Activated CD4-positive, alpha-beta T cell treated with anti-CD3 and anti-CD28 coated beads for 4 hours (primary cell): ENCODE data around the gene RNLS.

ENCODE experiments used
- DNase-seq, 2 donors: peaks; one replicate each; pipeline ENCODE4 v3.0.0-alpha.2; 2020

The RNLS gene

DNA sequence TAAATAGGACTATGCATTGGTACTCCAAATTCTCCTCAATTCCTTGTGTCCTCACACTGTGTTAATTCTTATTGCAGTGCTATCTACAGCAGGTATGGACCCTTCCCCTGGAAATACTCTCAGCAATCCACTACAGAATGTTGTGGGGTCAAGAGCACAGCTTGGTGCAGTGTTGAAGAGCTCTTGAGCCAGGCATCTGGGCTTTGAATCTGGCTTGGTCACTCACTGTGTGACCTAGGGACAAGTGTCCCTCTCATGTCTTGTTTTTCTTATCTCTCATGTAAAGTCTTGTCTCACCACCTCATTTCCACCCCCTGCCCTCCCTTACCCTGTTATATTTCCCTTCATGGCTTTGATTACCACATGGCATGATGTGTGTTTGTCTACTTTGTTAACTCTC is 159.4 kb downstream of the RNLS start:
- DNase-seq: no peak

- no peak for DNase-seq
Measured at GRCh38 chr10:88421590-88421989, 161.5 kb downstream of the RNLS start.

GRCh38 chr10:88418871-88419270 is 164.2 kb downstream of the RNLS start:
- DNase-seq: no peak

- DNase-seq: no peak
Measured at GRCh38 chr10:88417387-88418030, 165.6 kb downstream of the RNLS start.

DNA sequence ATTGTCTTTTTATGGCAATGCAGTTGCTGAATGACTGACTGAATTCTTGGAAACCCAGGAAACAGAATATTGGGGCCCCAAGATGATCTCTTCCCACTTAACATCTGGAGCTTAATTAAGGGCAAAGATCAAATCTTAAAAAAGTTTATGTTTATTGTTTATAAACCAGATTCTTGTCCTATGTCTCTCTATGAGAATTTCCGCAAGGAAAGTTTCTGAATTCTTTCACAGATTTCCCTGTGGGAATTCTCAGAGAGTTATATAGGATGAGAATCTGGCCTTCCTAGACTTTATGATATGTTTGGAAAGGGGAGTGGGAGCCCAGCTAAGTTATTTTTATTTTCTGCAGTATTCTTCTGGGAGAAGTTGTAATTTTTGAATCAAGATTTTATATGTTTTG is 166.3 kb downstream of the RNLS start:
- no peak for DNase-seq

DNA sequence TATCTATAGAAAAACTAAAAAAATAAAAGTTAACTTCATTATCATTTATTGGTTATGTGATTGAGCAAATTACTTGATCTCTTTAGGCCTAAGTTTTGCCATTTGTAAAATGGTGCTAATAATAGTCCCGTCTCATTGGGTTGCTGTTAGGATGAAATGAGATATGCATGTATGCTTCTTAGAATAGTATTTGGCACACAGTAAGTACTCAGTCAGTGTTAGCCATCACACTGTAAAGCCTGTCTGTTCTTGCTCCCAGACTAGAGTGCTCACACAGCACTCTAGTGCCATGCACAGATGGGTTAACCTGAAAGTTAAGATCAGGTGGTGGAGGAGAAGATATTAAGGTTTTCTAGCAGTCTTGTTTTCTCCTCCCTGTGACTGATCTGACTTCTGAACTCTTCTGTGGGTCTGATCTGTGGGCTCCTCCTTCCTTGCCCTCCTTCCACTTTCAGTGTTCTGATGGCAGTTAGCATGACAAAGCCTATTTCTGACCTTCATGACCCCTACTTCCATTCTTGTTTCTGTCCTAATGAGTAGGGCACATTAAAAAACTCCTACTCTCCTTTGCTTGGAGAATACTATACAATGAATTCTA is 167.5 kb downstream of the RNLS start:
- DNase-seq: no peak

DNA sequence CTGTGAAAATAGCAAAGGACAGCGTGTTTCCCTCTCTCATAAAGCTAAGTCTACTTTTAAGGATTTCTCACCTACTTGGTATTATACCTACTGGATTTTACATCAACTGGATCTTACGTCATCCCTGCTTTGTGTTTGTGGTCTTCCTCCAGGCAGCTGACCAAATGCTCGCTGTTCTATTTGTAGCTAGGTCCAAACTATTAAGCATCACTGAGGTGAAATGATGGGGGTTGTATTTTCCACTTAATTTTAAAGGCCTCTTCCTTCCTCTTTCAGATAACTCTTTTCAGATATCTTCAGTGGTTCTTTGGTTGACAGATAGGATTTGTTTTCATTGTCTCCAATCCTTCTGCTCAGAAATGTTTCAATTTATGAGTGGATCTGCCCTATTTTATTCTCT is 169.7 kb downstream of the RNLS start:
- DNase-seq: no peak

- no peak for DNase-seq
Measured at GRCh38 chr10:88411772-88412349, 171.3 kb downstream of the RNLS start.

GRCh38 chr10:88409824-88410223 is 173.3 kb downstream of the RNLS start:
- no peak for DNase-seq

- no peak for DNase-seq
Measured at GRCh38 chr10:88409236-88409635, 173.9 kb downstream of the RNLS start.

GRCh38 chr10:88408096-88408495 is 175.0 kb downstream of the RNLS start:
- no peak for DNase-seq

- DNase-seq: no peak
Measured at GRCh38 chr10:88404133-88404532, 179.0 kb downstream of the RNLS start.

- no peak for DNase-seq
Measured at GRCh38 chr10:88401671-88402347, 181.3 kb downstream of the RNLS start.

- no peak for DNase-seq
Measured at GRCh38 chr10:88399240-88399639, 183.9 kb downstream of the RNLS start.

GRCh38 chr10:88395677-88396076 is 187.4 kb downstream of the RNLS start:
- no peak for DNase-seq

- peak in 1 of 2 donors; percentile 9 for DNase-seq
Measured at GRCh38 chr10:88392222-88392621, 190.9 kb downstream of the RNLS start.

DNA sequence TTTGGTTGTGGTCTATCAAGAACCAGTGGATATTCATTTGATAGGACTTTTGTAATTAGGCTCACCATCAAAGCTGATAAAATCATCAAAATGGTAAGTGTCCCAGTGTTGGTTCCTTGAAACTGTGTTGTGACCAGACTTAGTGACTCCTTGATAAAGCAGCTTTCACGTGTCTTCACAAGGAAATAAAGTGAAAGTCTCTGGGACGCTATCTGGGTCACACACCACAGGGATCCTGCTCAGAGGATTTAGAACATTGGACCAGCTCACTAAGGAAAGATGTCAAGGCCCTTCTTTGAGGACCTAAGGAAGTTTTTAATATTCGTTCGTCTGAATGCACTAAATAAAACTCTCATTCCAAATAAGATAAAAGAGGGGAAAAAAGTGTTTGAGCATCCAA is 193.1 kb downstream of the RNLS start:
- DNase-seq: no peak

- DNase-seq: peak in 1 of 2 donors; percentile 43
Measured at GRCh38 chr10:88389456-88389855, 193.7 kb downstream of the RNLS start.

DNA sequence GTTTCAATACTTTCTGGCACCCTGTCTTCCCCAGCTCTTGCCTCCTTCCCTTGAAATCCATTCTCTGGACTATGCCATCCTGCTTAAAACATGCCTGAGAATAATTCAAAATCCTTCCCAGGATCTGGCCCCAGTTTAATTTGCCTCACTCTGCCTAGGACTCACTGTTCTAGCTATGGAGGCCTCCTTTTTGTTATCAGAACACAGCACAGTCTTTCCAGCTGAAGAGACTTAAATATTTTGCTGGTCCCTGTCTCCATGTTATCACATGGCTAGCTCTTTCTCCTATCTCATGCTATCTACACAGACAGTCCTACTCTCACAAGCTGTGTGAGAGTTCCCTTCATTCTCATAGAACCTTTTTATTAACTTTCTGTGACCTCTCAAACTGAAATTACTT is 194.8 kb downstream of the RNLS start:
- no peak for DNase-seq

DNA sequence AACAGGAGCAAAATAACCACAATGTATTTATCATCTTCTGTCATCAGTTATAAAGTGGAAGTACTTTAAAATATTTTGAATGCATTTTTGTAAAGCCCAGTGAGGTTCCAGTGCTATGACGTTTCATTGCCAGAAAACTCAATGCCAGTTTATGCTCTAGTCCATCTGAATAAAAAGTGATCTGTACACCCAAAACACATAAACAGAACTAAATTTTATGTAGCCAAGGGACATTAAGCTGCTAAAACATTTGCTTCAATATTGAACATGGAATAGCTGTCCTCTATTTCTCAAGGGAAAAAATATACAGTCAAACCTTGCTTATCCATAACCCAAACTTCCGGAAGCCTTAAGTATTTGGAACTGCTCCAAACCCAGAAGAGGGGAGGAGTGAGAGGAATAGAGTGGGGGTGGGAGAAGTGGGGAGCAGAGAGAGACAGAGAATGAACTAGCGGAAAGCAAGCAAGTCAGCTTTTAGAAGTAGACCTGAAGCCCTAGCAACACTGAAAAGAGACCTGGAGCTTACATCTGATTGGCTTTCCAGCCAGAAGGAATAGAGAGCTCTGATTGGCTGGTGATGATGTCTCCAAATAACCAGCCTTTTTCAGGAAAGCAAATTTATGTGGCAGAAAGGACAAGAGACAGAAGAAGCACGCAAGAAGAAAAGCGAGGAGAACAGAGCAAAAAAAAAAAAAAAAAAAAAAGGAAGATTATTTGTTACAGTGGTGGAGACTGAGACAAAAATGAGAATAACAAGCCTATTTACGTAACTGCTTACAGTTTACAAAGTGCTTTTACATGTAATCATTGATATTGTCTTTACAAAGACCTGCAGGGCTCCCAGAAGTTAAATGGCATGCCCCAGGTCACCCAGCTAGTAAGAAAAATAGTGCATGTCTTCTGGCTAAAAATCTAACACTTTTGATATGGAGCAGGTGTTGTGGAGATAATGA is 196.0 kb downstream of the RNLS start:
- DNase-seq: no peak

GRCh38 chr10:88386204-88386788 is 196.8 kb downstream of the RNLS start:
- DNase-seq: no peak

- DNase-seq: peak; percentile 10 to 33
Measured at GRCh38 chr10:88385601-88386203, 197.4 kb downstream of the RNLS start.
